PC-3 (cell line): ENCODE measurements around the gene DNAH7. TPM values are rescaled to one million over a fixed set of nuclear protein-coding genes. Genes with fewer than 3 reads are reported as not detected.

Experiments used
- ATAC-seq: fragments of 200-7000 bp; cut with Tn5 transposase; 2 replicates; pipeline ENCODE4 v1.9.1; 2020; ENCODE audit warnings: mild to moderate bottlenecking, moderate library complexity
- BruUV-seq: library from RNA; stranded (reverse); fragments of 400-500 nt; replicated peaks from 2 replicates; lab custom pipeline; 2021; lab: Mats Ljungman, UMichigan
- CTCF ChIA-PET: fragments of 300-600 bp; sonication (Branson Sonifier 250); formaldehyde crosslinking; loops from one replicate; lab custom pipeline; 2022; ENCODE audit warnings: antibody characterized with exemption; lab: Charles Lee
- POLR2A ChIA-PET: fragments of 300-600 bp; sonication (Branson Sonifier 250); formaldehyde crosslinking; loops from one replicate; lab custom pipeline; 2022; ENCODE audit warnings: antibody characterized with exemption; ENCODE audit not compliant: unreplicated experiment; lab: Charles Lee
- DNase-seq: peaks from one replicate; pipeline ENCODE4 v3.0.0-alpha.2; 2015
- H2AFZ ChIP-seq: fragments of 300-600 bp; sonication (generic); 2 replicates; pipeline ENCODE4 v1.6.0; 2016; ENCODE audit warnings: antibody characterized with exemption, low read length
- H3F3A ChIP-seq: fragments of 300-600 bp; sonication (generic); one replicate; pipeline ENCODE4 v1.6.0; 2017; ENCODE audit warnings: antibody characterized with exemption, low read length, control low read depth, mild to moderate bottlenecking; ENCODE audit not compliant: unreplicated experiment
- H3K27ac ChIP-seq: fragments of 300-600 bp; sonication (generic); 2 replicates; pipeline ENCODE4 v1.5.1; 2016; ENCODE audit warnings: mild to moderate bottlenecking, low read length
- H3K27me3 ChIP-seq: fragments of 300-600 bp; sonication (generic); 2 replicates; pipeline ENCODE4 v1.6.1; 2016; ENCODE audit warnings: low read length, mixed read lengths
- H3K36me3 ChIP-seq: fragments of 300-600 bp; sonication (generic); 2 replicates; pipeline ENCODE4 v1.6.1; 2016; ENCODE audit warnings: low read depth, mixed run types, low read length, mixed read lengths
- H3K4me1 ChIP-seq: fragments of 300-600 bp; sonication (generic); 2 replicates; pipeline ENCODE4 v1.5.1; 2016; ENCODE audit warnings: low read length; ENCODE audit not compliant: insufficient read depth
- H3K4me2 ChIP-seq: fragments of 300-600 bp; sonication (generic); 2 replicates; pipeline ENCODE4 v1.6.0; 2016; ENCODE audit warnings: low read length
- H3K4me3 ChIP-seq: fragments of 300-600 bp; sonication (generic); 2 replicates; pipeline ENCODE4 v1.5.1; 2016; ENCODE audit warnings: mild to moderate bottlenecking, low read length, mixed read lengths
- H3K79me2 ChIP-seq: fragments of 300-600 bp; sonication (generic); 2 replicates; pipeline ENCODE4 v1.6.1; 2017; ENCODE audit warnings: low read length, mixed read lengths
- H3K9ac ChIP-seq: fragments of 300-600 bp; sonication (generic); 2 replicates; pipeline ENCODE4 v1.6.0; 2016; ENCODE audit warnings: mild to moderate bottlenecking, low read length
- H3K9me2 ChIP-seq: fragments of 300-600 bp; sonication (generic); replicated peaks from 2 replicates; pipeline ENCODE4 v1.6.1; 2016; ENCODE audit warnings: mixed run types, low read length, mixed read lengths
- H3K9me3 ChIP-seq: fragments of 300-600 bp; sonication (generic); 2 replicates; pipeline ENCODE4 v1.6.1; 2016; ENCODE audit warnings: low read length, mixed read lengths
- H4K20me1 ChIP-seq: fragments of 300-600 bp; sonication (generic); 2 replicates; pipeline ENCODE4 v1.6.1; 2016; ENCODE audit warnings: low read length, mixed read lengths
- EZH2 ChIP-seq: fragments of 300-600 bp; sonication (generic); IDR thresholded peaks from one replicate; pipeline ENCODE4 v1.6.1; 2017; ENCODE audit warnings: antibody characterized with exemption, mild to moderate bottlenecking, low read length; ENCODE audit not compliant: unreplicated experiment
- EZH2phosphoT487 ChIP-seq: fragments of 300-600 bp; sonication (generic); IDR thresholded peaks from 2 replicates; pipeline ENCODE4 v1.6.1; 2018; ENCODE audit warnings: mild to moderate bottlenecking, antibody characterized with exemption, low read length, borderline replicate concordance
- intact Hi-C: fragments of 100-400 bp; cut with micrococcal nuclease; formaldehyde crosslinking; loops from 2 replicates; pipeline ENCODE4 v1.9.0; 2023
- total RNA-seq: library from RNA; depleted of rRNA; stranded (reverse); fragments of >200 nt; gene quantifications from 2 replicates; pipeline ENCODE4 v1.2.3, GENCODE V29; 2014
- TF ChIP-seq, protein P1 (sequence below): fragments of 300-600 bp; sonication (generic); conservative IDR thresholded peaks from 2 replicates; pipeline ENCODE4 v1.5.1; 2017; ENCODE audit warnings: antibody characterized with exemption, low read depth, mild to moderate bottlenecking, low read length

Gene DNAH7
- total RNA-seq, 1 experiment from 2014 or later, result 1.9 TPM

DNA sequence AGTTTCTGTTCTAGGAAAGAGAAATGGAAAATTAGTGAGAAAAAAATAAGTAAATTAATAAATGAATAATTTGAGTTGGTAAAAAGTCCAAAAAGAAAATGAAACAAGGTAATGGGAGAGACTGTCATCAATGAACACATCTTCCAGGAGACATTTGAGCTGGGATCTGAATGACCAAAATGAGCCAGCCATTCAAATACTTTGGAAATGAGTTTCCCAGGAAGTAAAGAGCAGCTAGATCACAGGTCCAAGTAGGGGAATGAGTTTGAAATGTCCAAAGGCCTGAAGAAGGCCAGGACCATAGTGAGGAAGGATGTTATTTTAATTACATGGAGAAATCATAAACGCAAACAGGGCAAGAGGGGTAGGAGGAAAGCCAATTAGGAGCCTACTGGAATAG lies 6.6 kb upstream of the DNAH7 start:
- no peaks in the 10 kb centered on the region for H3K9me3 ChIP-seq
- H4K20me1 ChIP-seq, result no peaks in the 10 kb centered on the region
- peaks cover 22% of the 10 kb centered on the region for H3K4me1 ChIP-seq
- DNase-seq, result no peak
- no peaks in the 10 kb centered on the region for H3K36me3 ChIP-seq
- H3K27ac ChIP-seq, result no peak overlapping the region
- H3K79me2 ChIP-seq, result no peaks in the 10 kb centered on the region
- ATAC-seq, result no peak
- no peaks in the 10 kb centered on the region for H3K27me3 ChIP-seq
- H3K9me2 ChIP-seq, result no peaks in the 10 kb centered on the region
- H3K4me2 ChIP-seq, result no peak overlapping the region
- BruUV-seq, result no TSS peak
- H3K9ac ChIP-seq, result no peak overlapping the region
- no peak overlapping the region for H2AFZ ChIP-seq
- CTCF ChIA-PET, result no interaction called here
- intact Hi-C loops, result loop anchor here (5.0 kb wide), 1 partner anchor 67 kb away; no protein-coding TSS in a partner anchor
- POLR2A ChIA-PET, result no interaction called here
- TF ChIP-seq, protein P1, sequence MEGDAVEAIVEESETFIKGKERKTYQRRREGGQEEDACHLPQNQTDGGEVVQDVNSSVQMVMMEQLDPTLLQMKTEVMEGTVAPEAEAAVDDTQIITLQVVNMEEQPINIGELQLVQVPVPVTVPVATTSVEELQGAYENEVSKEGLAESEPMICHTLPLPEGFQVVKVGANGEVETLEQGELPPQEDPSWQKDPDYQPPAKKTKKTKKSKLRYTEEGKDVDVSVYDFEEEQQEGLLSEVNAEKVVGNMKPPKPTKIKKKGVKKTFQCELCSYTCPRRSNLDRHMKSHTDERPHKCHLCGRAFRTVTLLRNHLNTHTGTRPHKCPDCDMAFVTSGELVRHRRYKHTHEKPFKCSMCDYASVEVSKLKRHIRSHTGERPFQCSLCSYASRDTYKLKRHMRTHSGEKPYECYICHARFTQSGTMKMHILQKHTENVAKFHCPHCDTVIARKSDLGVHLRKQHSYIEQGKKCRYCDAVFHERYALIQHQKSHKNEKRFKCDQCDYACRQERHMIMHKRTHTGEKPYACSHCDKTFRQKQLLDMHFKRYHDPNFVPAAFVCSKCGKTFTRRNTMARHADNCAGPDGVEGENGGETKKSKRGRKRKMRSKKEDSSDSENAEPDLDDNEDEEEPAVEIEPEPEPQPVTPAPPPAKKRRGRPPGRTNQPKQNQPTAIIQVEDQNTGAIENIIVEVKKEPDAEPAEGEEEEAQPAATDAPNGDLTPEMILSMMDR, result no peak
- TF ChIP-seq EZH2 (no peak), EZH2phosphoT487 (no peak)
- H3K4me3 ChIP-seq, result no peak overlapping the region
- H3F3A ChIP-seq, result no peaks in the 10 kb centered on the region

DNA sequence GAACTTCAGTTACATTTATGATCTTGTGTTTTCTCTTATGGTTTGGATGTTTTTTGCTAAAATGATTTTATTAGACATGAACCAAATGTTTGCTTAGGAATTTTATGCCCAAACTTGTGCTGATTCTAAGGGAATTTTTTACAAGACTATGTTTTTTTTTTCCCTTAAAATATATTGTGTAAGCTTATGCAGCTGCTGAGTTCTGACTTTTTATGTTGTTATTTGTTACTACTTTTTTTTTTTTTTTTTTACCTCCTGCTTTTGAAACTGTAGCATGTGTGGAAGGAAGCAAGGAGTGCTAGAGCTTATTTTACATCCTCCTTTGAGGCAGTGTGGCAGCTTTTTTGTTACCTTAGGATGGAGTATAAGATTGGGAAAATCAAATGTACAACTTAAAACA lies 6.0 kb upstream of the DNAH7 start:
- CTCF ChIA-PET, result interaction anchor here (0.6 kb wide), 1 partner anchor 69 kb away, joined by 4 read pairs; no protein-coding TSS in a partner anchor
- no peak for DNase-seq
- ATAC-seq, result no peak
- H3K9ac ChIP-seq, result no peak overlapping the region
- no peaks in the 10 kb centered on the region for H3K36me3 ChIP-seq
- no TSS peak for BruUV-seq
- H3K9me2 ChIP-seq, result no peaks in the 10 kb centered on the region
- no peak overlapping the region for H3K4me2 ChIP-seq
- H3K9me3 ChIP-seq, result no peaks in the 10 kb centered on the region
- H4K20me1 ChIP-seq, result no peaks in the 10 kb centered on the region
- H3F3A ChIP-seq, result no peaks in the 10 kb centered on the region
- TF ChIP-seq EZH2phosphoT487, result no peak
- TF ChIP-seq EZH2, result no peak
- TF ChIP-seq, protein P1, result no peak
- no peaks in the 10 kb centered on the region for H3K79me2 ChIP-seq
- no peak overlapping the region for H3K27ac ChIP-seq
- peaks cover 17% of the 10 kb centered on the region for H3K4me1 ChIP-seq
- no peak overlapping the region for H2AFZ ChIP-seq
- POLR2A ChIA-PET, result no interaction called here
- H3K27me3 ChIP-seq, result no peaks in the 10 kb centered on the region
- no peak overlapping the region for H3K4me3 ChIP-seq
- intact Hi-C loops, result loop anchor here (5.0 kb wide), 1 partner anchor 68 kb away; no protein-coding TSS in a partner anchor

DNA sequence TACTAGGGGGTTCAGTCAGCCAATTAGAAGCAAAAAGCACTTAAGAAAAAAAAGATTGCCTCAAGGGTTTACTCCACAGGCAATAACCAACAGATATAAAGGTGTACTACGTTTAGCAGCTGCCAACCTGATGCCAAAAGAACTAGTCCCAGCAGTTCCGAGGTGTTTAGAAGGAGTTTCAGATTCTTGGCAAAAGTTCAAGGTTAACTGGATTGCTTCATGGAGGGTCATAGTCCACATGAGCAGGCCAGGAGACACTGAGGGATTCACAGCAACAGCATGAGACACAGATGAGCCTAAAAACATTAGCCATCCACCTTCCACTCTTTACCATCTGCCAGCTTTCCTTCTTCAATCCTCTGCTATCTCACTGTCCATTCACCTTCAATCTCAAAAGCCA lies 4.9 kb upstream of the DNAH7 start:
- H3K9me2 ChIP-seq, result no peaks in the 10 kb centered on the region
- no TSS peak for BruUV-seq
- no peaks in the 10 kb centered on the region for H3F3A ChIP-seq
- DNase-seq, result no peak
- H4K20me1 ChIP-seq, result no peaks in the 10 kb centered on the region
- peaks cover 11% of the 10 kb centered on the region for H3K4me1 ChIP-seq
- no peaks in the 10 kb centered on the region for H3K9me3 ChIP-seq
- no peak for ATAC-seq
- H3K79me2 ChIP-seq, result no peaks in the 10 kb centered on the region
- no peak overlapping the region for H3K27ac ChIP-seq
- no peak overlapping the region for H2AFZ ChIP-seq
- CTCF ChIA-PET, result no interaction called here
- intact Hi-C loops, result no loop called here
- H3K9ac ChIP-seq, result no peak overlapping the region
- H3K27me3 ChIP-seq, result no peaks in the 10 kb centered on the region
- no peak for TF ChIP-seq EZH2
- TF ChIP-seq EZH2phosphoT487, result no peak
- TF ChIP-seq, protein P1, result no peak
- POLR2A ChIA-PET, result no interaction called here
- no peaks in the 10 kb centered on the region for H3K36me3 ChIP-seq
- H3K4me2 ChIP-seq, result no peak overlapping the region
- H3K4me3 ChIP-seq, result no peak overlapping the region
